ENCODE measurements around the gene FAHD1.

DNA sequence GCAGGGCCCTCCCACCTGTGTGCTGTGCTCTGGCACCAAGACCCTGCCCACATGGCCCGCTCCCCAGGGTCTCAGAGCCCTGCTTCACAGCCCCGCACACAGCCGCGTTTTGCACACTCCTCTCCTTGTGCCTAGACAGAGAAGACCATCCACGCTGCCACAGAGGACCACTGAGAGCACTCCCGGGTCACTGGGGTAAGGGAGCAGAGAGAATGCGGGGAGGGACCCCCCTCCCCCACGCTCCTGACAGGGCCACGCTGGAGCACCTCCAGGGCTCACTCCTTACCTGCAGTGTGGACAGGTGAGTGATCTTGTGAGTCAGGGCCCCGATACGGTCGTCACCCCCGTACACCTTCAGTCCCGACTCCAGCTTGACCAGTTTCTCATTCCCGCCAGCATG, 7.4 kb upstream of the FAHD1 start:
- TF ChIP-seq, protein P1, sequence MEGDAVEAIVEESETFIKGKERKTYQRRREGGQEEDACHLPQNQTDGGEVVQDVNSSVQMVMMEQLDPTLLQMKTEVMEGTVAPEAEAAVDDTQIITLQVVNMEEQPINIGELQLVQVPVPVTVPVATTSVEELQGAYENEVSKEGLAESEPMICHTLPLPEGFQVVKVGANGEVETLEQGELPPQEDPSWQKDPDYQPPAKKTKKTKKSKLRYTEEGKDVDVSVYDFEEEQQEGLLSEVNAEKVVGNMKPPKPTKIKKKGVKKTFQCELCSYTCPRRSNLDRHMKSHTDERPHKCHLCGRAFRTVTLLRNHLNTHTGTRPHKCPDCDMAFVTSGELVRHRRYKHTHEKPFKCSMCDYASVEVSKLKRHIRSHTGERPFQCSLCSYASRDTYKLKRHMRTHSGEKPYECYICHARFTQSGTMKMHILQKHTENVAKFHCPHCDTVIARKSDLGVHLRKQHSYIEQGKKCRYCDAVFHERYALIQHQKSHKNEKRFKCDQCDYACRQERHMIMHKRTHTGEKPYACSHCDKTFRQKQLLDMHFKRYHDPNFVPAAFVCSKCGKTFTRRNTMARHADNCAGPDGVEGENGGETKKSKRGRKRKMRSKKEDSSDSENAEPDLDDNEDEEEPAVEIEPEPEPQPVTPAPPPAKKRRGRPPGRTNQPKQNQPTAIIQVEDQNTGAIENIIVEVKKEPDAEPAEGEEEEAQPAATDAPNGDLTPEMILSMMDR (IDR thresholded peaks at IDR 0.05) = no peak
- no peak for TF ChIP-seq POLR2A (IDR thresholded peaks at IDR 0.05)
